ENCODE measurements around the gene CPNE5. TPM values are rescaled to one million over a fixed set of nuclear protein-coding genes. Genes with fewer than 3 reads are reported as not detected.

Gene CPNE5
- polyA plus RNA-seq, 1 of the 3 experiments (the other 2 are of a cell fraction), result 0.30 TPM

DNA sequence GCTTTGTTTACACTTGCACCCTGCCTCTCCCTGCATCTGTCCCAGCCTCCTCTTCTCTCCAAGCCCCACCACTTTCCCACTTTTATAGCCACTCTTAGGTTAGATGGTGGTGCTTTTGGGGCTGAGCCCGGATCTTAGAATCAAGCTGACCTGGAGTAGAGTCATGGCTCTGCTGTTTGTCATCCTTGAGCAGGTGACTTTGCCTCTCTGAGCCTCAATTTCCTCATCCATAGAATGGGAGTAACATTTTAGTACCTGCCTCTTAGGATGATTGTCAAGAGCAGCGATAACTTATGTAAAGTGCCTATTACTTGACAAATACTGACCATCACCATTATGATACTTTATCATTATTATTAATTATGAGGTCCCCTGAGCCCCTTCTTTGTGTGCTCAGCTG lies 48.2 kb downstream of the CPNE5 start:
- Histone ChIP-seq H2AFZ (ENCODE audit: low read depth) (no peak overlapping the region), H3K4me3 (ENCODE audit: low read depth in 2 of 2, low read length in 1 of 2) (no peak overlapping the region), H3K27ac (ENCODE audit: low read depth in 2 of 2, low read length in 1 of 2) (no peak overlapping the region), H3K9me2 (no peaks in the 10 kb centered on the region), H3K9me3 (no peaks in the 10 kb centered on the region), H3K79me2 (ENCODE audit: insufficient read depth) (no peaks in the 10 kb centered on the region), H4K20me1 (ENCODE audit: insufficient read depth) (no peaks in the 10 kb centered on the region), H3F3A (replicated peaks; ENCODE audit: insufficient read depth) (no peaks in the 10 kb centered on the region), H3K36me3 (replicated peaks in 1 of 2; ENCODE audit: control insufficient read depth in 1 of 2, insufficient read depth in 2 of 2, low read length in 1 of 2) (no peaks in the 10 kb centered on the region), H3K27me3 (ENCODE audit: insufficient read depth) (no peaks in the 10 kb centered on the region), H3K4me1 (ENCODE audit: control insufficient read depth in 1 of 2, insufficient read depth in 2 of 2, low read depth in 1 of 2, low read length in 1 of 2) (peaks cover 0 to 18% of the 10 kb centered on the region in 2 experiments; a peak in 2 of 4 replicates), H3K4me2 (no peak overlapping the region), H3K9ac (no peak overlapping the region)
- ChIA-PET CTCF (interaction anchor here (1.0 to 5.3 kb wide), 8 partner anchors 9 to 227 kb away, joined by 3 to 28 read pairs (median 4); partner anchors contain the start of gene C6orf89), POLR2A (interaction anchor here (0.6 kb wide), 1 partner anchor 60 kb away, joined by 3 read pairs; no protein-coding TSS in a partner anchor)
- TF ChIP-seq, protein P1, sequence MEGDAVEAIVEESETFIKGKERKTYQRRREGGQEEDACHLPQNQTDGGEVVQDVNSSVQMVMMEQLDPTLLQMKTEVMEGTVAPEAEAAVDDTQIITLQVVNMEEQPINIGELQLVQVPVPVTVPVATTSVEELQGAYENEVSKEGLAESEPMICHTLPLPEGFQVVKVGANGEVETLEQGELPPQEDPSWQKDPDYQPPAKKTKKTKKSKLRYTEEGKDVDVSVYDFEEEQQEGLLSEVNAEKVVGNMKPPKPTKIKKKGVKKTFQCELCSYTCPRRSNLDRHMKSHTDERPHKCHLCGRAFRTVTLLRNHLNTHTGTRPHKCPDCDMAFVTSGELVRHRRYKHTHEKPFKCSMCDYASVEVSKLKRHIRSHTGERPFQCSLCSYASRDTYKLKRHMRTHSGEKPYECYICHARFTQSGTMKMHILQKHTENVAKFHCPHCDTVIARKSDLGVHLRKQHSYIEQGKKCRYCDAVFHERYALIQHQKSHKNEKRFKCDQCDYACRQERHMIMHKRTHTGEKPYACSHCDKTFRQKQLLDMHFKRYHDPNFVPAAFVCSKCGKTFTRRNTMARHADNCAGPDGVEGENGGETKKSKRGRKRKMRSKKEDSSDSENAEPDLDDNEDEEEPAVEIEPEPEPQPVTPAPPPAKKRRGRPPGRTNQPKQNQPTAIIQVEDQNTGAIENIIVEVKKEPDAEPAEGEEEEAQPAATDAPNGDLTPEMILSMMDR (IDR thresholded peaks at IDR 0.05), result no peak
- TF ChIP-seq NRF1 (IDR thresholded peaks at IDR 0.05; ENCODE audit: low read depth, low read length) (no peak), JUND (IDR thresholded peaks at IDR 0.05) (no peak), SIN3A (IDR thresholded peaks at IDR 0.05; ENCODE audit: borderline replicate concordance, low read depth, low read length) (no peak), ELF1 (IDR thresholded peaks at IDR 0.05) (no peak), TAF1 (IDR thresholded peaks at IDR 0.05; ENCODE audit: borderline replicate concordance, low read depth, low read length) (no peak)
- TF ChIP-seq, protein P2, sequence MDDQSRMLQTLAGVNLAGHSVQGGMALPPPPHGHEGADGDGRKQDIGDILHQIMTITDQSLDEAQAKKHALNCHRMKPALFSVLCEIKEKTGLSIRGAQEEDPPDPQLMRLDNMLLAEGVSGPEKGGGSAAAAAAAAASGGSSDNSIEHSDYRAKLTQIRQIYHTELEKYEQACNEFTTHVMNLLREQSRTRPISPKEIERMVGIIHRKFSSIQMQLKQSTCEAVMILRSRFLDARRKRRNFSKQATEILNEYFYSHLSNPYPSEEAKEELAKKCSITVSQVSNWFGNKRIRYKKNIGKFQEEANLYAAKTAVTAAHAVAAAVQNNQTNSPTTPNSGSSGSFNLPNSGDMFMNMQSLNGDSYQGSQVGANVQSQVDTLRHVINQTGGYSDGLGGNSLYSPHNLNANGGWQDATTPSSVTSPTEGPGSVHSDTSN (IDR thresholded peaks at IDR 0.05), result no peak
- TF ChIP-seq, protein P3, sequence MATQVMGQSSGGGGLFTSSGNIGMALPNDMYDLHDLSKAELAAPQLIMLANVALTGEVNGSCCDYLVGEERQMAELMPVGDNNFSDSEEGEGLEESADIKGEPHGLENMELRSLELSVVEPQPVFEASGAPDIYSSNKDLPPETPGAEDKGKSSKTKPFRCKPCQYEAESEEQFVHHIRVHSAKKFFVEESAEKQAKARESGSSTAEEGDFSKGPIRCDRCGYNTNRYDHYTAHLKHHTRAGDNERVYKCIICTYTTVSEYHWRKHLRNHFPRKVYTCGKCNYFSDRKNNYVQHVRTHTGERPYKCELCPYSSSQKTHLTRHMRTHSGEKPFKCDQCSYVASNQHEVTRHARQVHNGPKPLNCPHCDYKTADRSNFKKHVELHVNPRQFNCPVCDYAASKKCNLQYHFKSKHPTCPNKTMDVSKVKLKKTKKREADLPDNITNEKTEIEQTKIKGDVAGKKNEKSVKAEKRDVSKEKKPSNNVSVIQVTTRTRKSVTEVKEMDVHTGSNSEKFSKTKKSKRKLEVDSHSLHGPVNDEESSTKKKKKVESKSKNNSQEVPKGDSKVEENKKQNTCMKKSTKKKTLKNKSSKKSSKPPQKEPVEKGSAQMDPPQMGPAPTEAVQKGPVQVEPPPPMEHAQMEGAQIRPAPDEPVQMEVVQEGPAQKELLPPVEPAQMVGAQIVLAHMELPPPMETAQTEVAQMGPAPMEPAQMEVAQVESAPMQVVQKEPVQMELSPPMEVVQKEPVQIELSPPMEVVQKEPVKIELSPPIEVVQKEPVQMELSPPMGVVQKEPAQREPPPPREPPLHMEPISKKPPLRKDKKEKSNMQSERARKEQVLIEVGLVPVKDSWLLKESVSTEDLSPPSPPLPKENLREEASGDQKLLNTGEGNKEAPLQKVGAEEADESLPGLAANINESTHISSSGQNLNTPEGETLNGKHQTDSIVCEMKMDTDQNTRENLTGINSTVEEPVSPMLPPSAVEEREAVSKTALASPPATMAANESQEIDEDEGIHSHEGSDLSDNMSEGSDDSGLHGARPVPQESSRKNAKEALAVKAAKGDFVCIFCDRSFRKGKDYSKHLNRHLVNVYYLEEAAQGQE (IDR thresholded peaks at IDR 0.05; ENCODE audit: low read depth, low read length), result no peak
- TF ChIP-seq, protein P4, sequence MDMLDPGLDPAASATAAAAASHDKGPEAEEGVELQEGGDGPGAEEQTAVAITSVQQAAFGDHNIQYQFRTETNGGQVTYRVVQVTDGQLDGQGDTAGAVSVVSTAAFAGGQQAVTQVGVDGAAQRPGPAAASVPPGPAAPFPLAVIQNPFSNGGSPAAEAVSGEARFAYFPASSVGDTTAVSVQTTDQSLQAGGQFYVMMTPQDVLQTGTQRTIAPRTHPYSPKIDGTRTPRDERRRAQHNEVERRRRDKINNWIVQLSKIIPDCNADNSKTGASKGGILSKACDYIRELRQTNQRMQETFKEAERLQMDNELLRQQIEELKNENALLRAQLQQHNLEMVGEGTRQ (IDR thresholded peaks at IDR 0.05; ENCODE audit: borderline replicate concordance, low read depth, low read length), result no peak
- 89% methylated on average over 2 of the region's 2 CpGs for WGBS (ENCODE audit: low lambda C conversion rate)
- no peak for DNase-seq
